WTC11 (cell line): ENCODE data around the gene LHX2. TPM values are rescaled to one million over a fixed set of nuclear protein-coding genes. Genes with fewer than 3 reads are reported as not detected.

Experiments used
- ATAC-seq: fragments of 200-7000 bp; cut with Tn5 transposase; 2 replicates; pipeline ENCODE4 v1.10.0; 2021; ENCODE audit warnings: mild to moderate bottlenecking, moderate library complexity
- CTCF ChIA-PET: fragments of 300-600 bp; sonication (Branson Sonifier 250); formaldehyde crosslinking; loops from one replicate; lab custom pipeline; 2021; ENCODE audit warnings: antibody characterized with exemption; lab: Charles Lee
- POLR2A ChIA-PET: fragments of 350-600 bp; sonication (Branson Sonifier 250); formaldehyde crosslinking; loops from one replicate; lab custom pipeline; 2021; ENCODE audit warnings: antibody characterized with exemption; lab: Charles Lee
- DNase-seq: peaks from one replicate; pipeline ENCODE4 v3.0.0; 2021; ENCODE audit warnings: low spot score
- H3K27ac Mint-ChIP-seq: 2 replicates; pipeline ENCODE4 v1.8.0; 2021; ENCODE audit warnings: mixed read lengths
- H3K27me3 Mint-ChIP-seq: 2 replicates; pipeline ENCODE4 v1.8.0; 2021; ENCODE audit warnings: low read depth, mild to moderate bottlenecking, moderate library complexity, mixed read lengths
- H3K36me3 Mint-ChIP-seq: 2 replicates; pipeline ENCODE4 v1.8.0; 2021; ENCODE audit warnings: mixed read lengths
- H3K4me1 Mint-ChIP-seq: 2 replicates; pipeline ENCODE4 v1.8.0; 2022; ENCODE audit warnings: mixed read lengths
- H3K4me3 Mint-ChIP-seq: 2 replicates; pipeline ENCODE4 v1.8.0; 2021; ENCODE audit warnings: mild to moderate bottlenecking, moderate library complexity, mixed read lengths
- H3K9me3 Mint-ChIP-seq: 2 replicates; pipeline ENCODE4 v1.8.0; 2021; ENCODE audit warnings: mixed read lengths
- EMX1 ChIP-seq: fragments of 250-450 bp; sonication (Bioruptor Pico); IDR thresholded peaks from 2 replicates; pipeline ENCODE4 v1.8.0; 2021; ENCODE audit warnings: mild to moderate bottlenecking
- ESRRA ChIP-seq: sonication (generic); formaldehyde crosslinking; IDR thresholded peaks from 2 replicates; pipeline ENCODE4 v1.8.1; 2022; ENCODE audit warnings: mild to moderate bottlenecking, missing genetic modification reagents, borderline replicate concordance
- GABPB1 ChIP-seq: sonication (generic); formaldehyde crosslinking; IDR thresholded peaks from 2 replicates; pipeline ENCODE4 v1.8.1; 2023; ENCODE audit warnings: mild to moderate bottlenecking, missing genetic modification reagents
- HMGA2 ChIP-seq: fragments of 250-450 bp; sonication (Bioruptor Pico); IDR thresholded peaks from 2 replicates; pipeline ENCODE4 v1.4.0; 2021; ENCODE audit warnings: mild to moderate bottlenecking, moderate library complexity
- JAZF1 ChIP-seq: fragments of 250-450 bp; sonication (Bioruptor Pico); IDR thresholded peaks from 2 replicates; pipeline ENCODE4 v1.9.0; 2021; ENCODE audit warnings: moderate library complexity, mild to moderate bottlenecking, inconsistent platforms
- KAT7 ChIP-seq: sonication (generic); formaldehyde crosslinking; IDR thresholded peaks from 2 replicates; pipeline ENCODE4 v1.8.1; 2023; ENCODE audit warnings: missing genetic modification reagents, mild to moderate bottlenecking, borderline replicate concordance
- MYBL2 ChIP-seq: sonication (generic); formaldehyde crosslinking; IDR thresholded peaks from 2 replicates; pipeline ENCODE4 v1.8.1; 2023; ENCODE audit warnings: mild to moderate bottlenecking, moderate library complexity, missing genetic modification reagents
- NFYB ChIP-seq: sonication (generic); formaldehyde crosslinking; conservative IDR thresholded peaks from 2 replicates; pipeline ENCODE4 v1.8.0; 2022; ENCODE audit warnings: low read depth, missing genetic modification reagents
- RELA ChIP-seq: sonication (generic); formaldehyde crosslinking; IDR thresholded peaks from 2 replicates; pipeline ENCODE4 v1.8.1; 2022; ENCODE audit warnings: missing genetic modification reagents, mild to moderate bottlenecking, borderline replicate concordance
- RORB ChIP-seq: fragments of 250-450 bp; sonication (Bioruptor Pico); IDR thresholded peaks from 2 replicates; pipeline ENCODE4 v1.9.0; 2021; ENCODE audit warnings: mild to moderate bottlenecking
- SMAD4 ChIP-seq: sonication (generic); formaldehyde crosslinking; IDR thresholded peaks from 2 replicates; pipeline ENCODE4 v1.8.0; 2022; ENCODE audit warnings: mild to moderate bottlenecking, missing genetic modification reagents
- SP1 ChIP-seq: sonication (generic); formaldehyde crosslinking; conservative IDR thresholded peaks from 2 replicates; pipeline ENCODE4 v1.8.1; 2022; ENCODE audit warnings: missing genetic modification reagents
- STAT6 ChIP-seq: sonication (generic); formaldehyde crosslinking; conservative IDR thresholded peaks from 2 replicates; pipeline ENCODE4 v1.8.1; 2023; ENCODE audit warnings: mild to moderate bottlenecking, low read depth, missing genetic modification reagents, moderate library complexity
- ZNF416 ChIP-seq: fragments of 250-450 bp; sonication (Bioruptor Pico); IDR thresholded peaks from 2 replicates; pipeline ENCODE4 v1.9.0; 2021; ENCODE audit warnings: mild to moderate bottlenecking, inconsistent platforms
- total RNA-seq: library from RNA; stranded (reverse); gene quantifications from 3 replicates; pipeline ENCODE4 v1.2.3, GENCODE V29; 2021
- TF ChIP-seq, protein P1 (sequence below): fragments of 250-450 bp; sonication (Bioruptor Pico); conservative IDR thresholded peaks from 2 replicates; pipeline ENCODE4 v1.9.0; 2021; ENCODE audit warnings: mild to moderate bottlenecking
- TF ChIP-seq, protein P2 (sequence below): sonication (generic); formaldehyde crosslinking; IDR thresholded peaks from 2 replicates; pipeline ENCODE4 v1.8.0; 2023; ENCODE audit warnings: missing genetic modification reagents, mild to moderate bottlenecking, borderline replicate concordance

The LHX2 gene
- total RNA-seq, 1 experiment from 2014 or later = 0.42 TPM

DNA sequence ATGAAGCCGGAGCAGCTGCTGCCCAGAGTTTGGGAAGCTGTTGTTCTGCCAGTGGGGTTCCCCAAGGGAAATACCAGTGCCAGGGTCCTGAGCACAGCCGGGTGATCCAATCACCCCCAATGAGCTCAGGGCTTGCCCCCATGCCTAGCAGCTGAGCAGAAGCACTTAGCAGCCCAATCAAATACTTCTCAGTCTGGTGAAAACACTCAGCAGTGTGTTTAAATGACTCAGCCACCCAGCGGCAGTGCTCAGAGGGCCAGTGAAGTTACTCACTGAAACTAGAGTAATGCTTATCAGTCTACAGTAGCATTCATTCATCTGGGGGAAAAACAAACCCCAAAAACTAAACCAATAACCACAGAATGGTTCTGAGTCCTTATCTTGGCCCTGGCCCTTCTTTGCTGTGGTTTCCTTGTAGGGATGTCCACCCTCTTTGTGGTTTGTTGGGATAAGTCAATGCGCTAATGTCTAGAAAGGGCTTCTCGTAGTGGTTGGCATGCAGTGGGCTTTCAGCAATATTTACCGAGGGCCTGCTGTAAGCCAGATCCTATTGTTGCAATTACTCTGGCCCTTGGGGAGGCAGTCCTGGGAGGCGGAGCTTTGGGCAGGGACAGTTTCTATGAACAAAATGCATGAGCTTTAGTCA, 43.1 kb downstream of the LHX2 start (continued):
- TF ChIP-seq GABPB1 = no peak
- no peak for TF ChIP-seq RELA

GRCh38 chr9:124060844-124061605, 49.5 kb downstream of the LHX2 start:
- CTCF ChIA-PET = no interaction called here
- DNase-seq (no peak), ATAC-seq (no peak)
- POLR2A ChIA-PET = no interaction called here
- TF ChIP-seq HMGA2 (CRISPR knock-in tag) = no peak
- no peak for TF ChIP-seq GABPB1
- TF ChIP-seq, protein P1, sequence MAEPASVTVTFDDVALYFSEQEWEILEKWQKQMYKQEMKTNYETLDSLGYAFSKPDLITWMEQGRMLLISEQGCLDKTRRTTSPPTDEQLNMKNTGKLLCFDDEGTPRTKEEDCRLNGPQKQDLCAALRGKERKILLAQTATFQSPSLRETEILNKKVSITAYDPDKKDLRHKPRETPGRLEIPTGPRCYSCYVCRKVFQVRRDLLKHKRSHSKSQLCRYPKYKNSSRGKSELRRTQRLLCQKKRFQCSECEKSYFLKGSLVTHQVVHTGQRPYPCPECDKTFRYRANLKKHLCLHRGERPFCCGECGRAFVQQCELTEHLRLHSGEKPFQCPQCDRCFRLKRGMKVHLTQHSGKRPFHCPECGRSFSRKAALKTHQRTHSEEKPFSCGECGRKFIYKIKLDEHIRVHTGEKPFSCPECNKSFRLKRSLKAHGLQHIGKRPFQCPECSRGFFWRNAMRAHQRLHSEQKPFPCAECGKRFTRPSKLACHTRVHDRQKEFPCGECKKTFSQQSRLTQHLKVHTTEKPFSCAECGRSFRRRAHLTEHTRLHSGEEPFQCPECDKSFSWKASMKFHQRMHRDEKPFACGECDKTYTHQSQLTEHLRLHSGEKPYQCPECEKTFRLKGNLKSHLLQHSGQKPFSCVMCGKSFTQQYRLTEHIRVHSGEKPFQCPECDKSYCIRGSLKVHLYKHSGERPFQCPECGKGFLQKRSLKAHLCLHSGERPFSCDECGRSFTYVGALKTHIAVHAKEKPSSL (CRISPR knock-in tag) = no peak
- no peak for TF ChIP-seq EMX1 (CRISPR knock-in tag)
- TF ChIP-seq MYBL2 = no peak
- TF ChIP-seq ZNF416 (CRISPR knock-in tag) = no peak
- TF ChIP-seq ESRRA = no peak
- TF ChIP-seq KAT7 (CRISPR knock-in tag) = no peak
- no peak for TF ChIP-seq RORB (CRISPR knock-in tag)
- TF ChIP-seq NFYB (CRISPR knock-in tag) = no peak
- TF ChIP-seq STAT6 (CRISPR knock-in tag) = no peak
- no peak for TF ChIP-seq JAZF1
- TF ChIP-seq, protein P2, sequence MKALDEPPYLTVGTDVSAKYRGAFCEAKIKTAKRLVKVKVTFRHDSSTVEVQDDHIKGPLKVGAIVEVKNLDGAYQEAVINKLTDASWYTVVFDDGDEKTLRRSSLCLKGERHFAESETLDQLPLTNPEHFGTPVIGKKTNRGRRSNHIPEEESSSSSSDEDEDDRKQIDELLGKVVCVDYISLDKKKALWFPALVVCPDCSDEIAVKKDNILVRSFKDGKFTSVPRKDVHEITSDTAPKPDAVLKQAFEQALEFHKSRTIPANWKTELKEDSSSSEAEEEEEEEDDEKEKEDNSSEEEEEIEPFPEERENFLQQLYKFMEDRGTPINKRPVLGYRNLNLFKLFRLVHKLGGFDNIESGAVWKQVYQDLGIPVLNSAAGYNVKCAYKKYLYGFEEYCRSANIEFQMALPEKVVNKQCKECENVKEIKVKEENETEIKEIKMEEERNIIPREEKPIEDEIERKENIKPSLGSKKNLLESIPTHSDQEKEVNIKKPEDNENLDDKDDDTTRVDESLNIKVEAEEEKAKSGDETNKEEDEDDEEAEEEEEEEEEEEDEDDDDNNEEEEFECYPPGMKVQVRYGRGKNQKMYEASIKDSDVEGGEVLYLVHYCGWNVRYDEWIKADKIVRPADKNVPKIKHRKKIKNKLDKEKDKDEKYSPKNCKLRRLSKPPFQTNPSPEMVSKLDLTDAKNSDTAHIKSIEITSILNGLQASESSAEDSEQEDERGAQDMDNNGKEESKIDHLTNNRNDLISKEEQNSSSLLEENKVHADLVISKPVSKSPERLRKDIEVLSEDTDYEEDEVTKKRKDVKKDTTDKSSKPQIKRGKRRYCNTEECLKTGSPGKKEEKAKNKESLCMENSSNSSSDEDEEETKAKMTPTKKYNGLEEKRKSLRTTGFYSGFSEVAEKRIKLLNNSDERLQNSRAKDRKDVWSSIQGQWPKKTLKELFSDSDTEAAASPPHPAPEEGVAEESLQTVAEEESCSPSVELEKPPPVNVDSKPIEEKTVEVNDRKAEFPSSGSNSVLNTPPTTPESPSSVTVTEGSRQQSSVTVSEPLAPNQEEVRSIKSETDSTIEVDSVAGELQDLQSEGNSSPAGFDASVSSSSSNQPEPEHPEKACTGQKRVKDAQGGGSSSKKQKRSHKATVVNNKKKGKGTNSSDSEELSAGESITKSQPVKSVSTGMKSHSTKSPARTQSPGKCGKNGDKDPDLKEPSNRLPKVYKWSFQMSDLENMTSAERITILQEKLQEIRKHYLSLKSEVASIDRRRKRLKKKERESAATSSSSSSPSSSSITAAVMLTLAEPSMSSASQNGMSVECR = no peak
- no peak for TF ChIP-seq SP1 (CRISPR knock-in tag)
- TF ChIP-seq SMAD4 (CRISPR knock-in tag) = no peak
- Mint-ChIP-seq H3K4me3 (no peak overlapping the region), H3K9me3 (no peaks in the 10 kb centered on the region), H3K4me1 (no peaks in the 10 kb centered on the region), H3K36me3 (no peaks in the 10 kb centered on the region), H3K27me3 (peaks cover 10% of the 10 kb centered on the region), H3K27ac (no peak overlapping the region)
